ENCODE results near the gene TEPSIN. TPM values are rescaled to one million over a fixed set of nuclear protein-coding genes. Genes with fewer than 3 reads are reported as not detected.

Gene TEPSIN
- total RNA-seq, 1 experiment from 2014 or later = 38.8 TPM

- H3K4me3 Mint-ChIP-seq = peak overlapping the region; percentile 93 to 97; a peak in 2 of 5 replicates
- WGBS (ENCODE audit: extremely low coverage, insufficient read length, low lambda C conversion rate) = no CpG with 5 or more reads among the region's 10 CpGs
- no peak overlapping the region for H3K27ac ChIP-seq (ENCODE audit: insufficient read length, low read depth, low read length)
- H2BK20ac ChIP-seq (ENCODE audit: low read depth, low read length, poor library complexity, severe bottlenecking) = no peak overlapping the region
- H3K14ac ChIP-seq (ENCODE audit: insufficient read depth, low read length) = no peak overlapping the region
- no peak overlapping the region for H3K27ac Mint-ChIP-seq
- H3K79me1 ChIP-seq (ENCODE audit: insufficient read depth, low read depth, low read length, poor library complexity, severe bottlenecking) = peaks cover 3% of the 10 kb centered on the region
- no peak overlapping the region for H3T11ph ChIP-seq (ENCODE audit: low read length)
- no peak overlapping the region for H3K56ac ChIP-seq (ENCODE audit: insufficient read length, low read depth, low read length)
- peaks cover 19 to 32% of the 10 kb centered on the region in 2 experiments for H3K4me1 Mint-ChIP-seq
- no peak overlapping the region for H4K91ac ChIP-seq (ENCODE audit: insufficient read length, low read depth, low read length)
- peaks cover 3% of the 10 kb centered on the region for H3K27me3 Mint-ChIP-seq (ENCODE audit: low read depth)
- peaks cover 2 to 15% (median 9%) of the 10 kb centered on the region in 3 experiments; a peak in 5 of 7 replicates for H3K36me3 Mint-ChIP-seq (ENCODE audit: insufficient read depth in 1 of 3, low read depth in 3 of 3)
- no peaks in the 10 kb centered on the region for H3K27me3 ChIP-seq (ENCODE audit: insufficient read depth, low read length)
- no peak overlapping the region for H2BK15ac ChIP-seq (ENCODE audit: low read depth, low read length)
- DNase-seq = no peak
- no peak overlapping the region for H4K5ac ChIP-seq (ENCODE audit: insufficient read length, low read depth, low read length)
- H2AK5ac ChIP-seq (ENCODE audit: insufficient read length, low read length) = no peak overlapping the region
- no peak overlapping the region for H2BK120ac ChIP-seq (ENCODE audit: low read depth, low read length, poor library complexity, severe bottlenecking)
- no peak overlapping the region for H4K8ac ChIP-seq (replicated peaks; ENCODE audit: insufficient read length, low read depth, low read length)
- no peak overlapping the region for H3K18ac ChIP-seq (ENCODE audit: insufficient read length, low read depth, low read length)
- H3K4me2 ChIP-seq (ENCODE audit: insufficient read depth, insufficient read length, low read length) = no peak overlapping the region
- H2AFZ ChIP-seq (ENCODE audit: low read length) = no peak overlapping the region
- no peaks in the 10 kb centered on the region; a peak in 2 of 5 replicates for H3K9me3 Mint-ChIP-seq
- no peak overlapping the region for H3K9ac ChIP-seq (ENCODE audit: extremely low read depth, insufficient read length, low read length)
- no peak overlapping the region for H2BK12ac ChIP-seq (ENCODE audit: insufficient read length, low read depth, low read length)
- TF ChIP-seq CTCF (conservative IDR thresholded peaks at IDR 0.05) = no peak
- no peak overlapping the region for H3K4ac ChIP-seq (ENCODE audit: low read depth, low read length)
- H3K23me2 ChIP-seq (ENCODE audit: insufficient read length, low read depth, low read length, poor library complexity, severe bottlenecking) = peaks cover 12% of the 10 kb centered on the region
- peaks cover 4% of the 10 kb centered on the region for H3K79me2 ChIP-seq (ENCODE audit: insufficient read depth, low read length)
- no peak overlapping the region for H2BK5ac ChIP-seq (ENCODE audit: insufficient read length, low read length)
- H3K9me3 ChIP-seq (ENCODE audit: control insufficient read depth, low read depth, low read length) = no peaks in the 10 kb centered on the region
- peaks cover 3% of the 10 kb centered on the region for H4K20me1 ChIP-seq (ENCODE audit: control insufficient read depth, insufficient read depth, insufficient read length)
- no peaks in the 10 kb centered on the region for H3K4me1 ChIP-seq (ENCODE audit: insufficient read depth, low read length)
- no peak overlapping the region for H3K23ac ChIP-seq (ENCODE audit: insufficient read length, low read depth, low read length)
Observed at GRCh38 chr17:81241203-81241602, 2.3 kb upstream of the TEPSIN start.
